ENCODE data around the gene NRXN3.

The NRXN3 gene

DNA sequence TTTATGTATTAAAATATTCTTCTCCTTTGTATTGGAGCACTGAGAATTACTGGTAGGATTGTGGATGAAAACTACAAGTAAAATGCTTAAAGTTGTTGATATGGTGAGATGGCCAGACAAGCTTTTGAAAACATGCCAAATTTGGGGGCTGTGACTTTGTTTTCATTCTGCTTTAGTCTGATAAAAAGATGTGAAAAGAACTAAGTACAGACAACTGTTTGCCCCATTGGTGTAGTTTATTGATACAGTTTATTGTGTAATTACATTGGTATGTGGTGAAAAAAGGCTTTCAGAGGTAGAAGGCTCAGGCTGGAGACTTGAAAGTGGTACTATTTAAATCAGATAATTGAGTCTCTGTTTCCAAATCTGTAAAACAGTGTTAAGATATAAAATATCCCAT is 1294.3 kb downstream of the NRXN3 start:
- DNase-seq, result no peak

GRCh38 chr14:79465651-79466050 is 1295.5 kb downstream of the NRXN3 start:
- no peak for DNase-seq

GRCh38 chr14:79466938-79467527 is 1296.9 kb downstream of the NRXN3 start:
- DNase-seq, result no peak

- DNase-seq, result no peak
Measured at GRCh38 chr14:79467835-79468234, 1297.7 kb downstream of the NRXN3 start.

DNA sequence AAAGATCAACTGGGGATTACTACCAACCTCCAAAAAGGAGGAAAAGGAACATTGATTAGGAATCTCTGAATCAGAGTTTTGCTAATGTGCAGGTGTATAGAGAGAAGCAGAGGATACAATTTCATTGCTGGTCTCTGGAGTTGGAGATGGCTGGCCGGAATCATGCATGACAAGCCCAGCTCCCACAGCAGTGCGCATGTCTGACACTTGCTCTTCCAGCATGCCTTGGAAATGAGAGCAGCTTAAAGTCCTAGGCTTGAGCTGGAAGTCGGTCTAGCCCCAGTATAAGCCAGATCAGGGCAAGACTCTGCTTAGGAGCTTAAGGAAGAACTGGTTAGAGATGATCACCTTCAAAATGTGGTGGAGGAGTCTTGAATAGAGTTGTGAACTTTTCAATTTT is 1298.3 kb downstream of the NRXN3 start:
- no peak for DNase-seq

DNA sequence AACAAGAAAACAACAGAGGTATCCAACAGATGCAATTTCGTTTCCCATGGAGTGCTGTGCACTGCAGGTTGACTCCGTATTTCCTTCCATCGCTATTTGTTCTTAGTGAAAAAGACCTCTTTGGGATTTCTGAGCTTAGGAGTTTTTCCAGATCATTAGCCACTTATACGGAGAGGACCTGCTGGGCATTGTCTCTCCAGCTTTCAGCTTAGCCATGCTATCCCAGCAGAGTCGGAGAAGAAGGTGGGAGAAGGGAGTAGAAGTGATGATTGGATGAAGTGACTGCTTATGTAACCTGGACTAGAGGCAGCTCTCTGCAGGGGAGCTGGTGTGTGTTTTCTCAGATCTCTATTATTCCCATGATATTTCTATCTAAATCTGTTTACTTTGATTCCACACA is 1303.5 kb downstream of the NRXN3 start:
- DNase-seq, result no peak

GRCh38 chr14:79475887-79476532 is 1305.8 kb downstream of the NRXN3 start:
- no peak for DNase-seq

DNA sequence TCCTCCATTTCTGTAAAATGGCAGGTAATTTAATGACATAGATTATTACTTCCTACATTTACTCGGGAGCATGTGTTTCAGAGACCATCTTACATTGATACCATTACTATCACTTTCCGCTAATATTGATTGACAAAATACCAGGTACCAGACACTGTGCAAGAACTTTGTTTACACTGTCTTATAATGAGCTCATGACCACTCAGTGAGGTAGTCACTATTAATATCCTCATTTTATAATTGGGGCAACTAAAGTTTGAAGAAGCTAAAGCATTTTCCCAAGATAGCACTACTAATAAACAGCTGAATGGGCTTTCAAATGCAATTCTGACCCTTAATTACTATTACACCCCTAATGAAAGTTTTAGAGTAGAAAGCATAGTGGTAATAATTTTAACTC is 1306.4 kb downstream of the NRXN3 start:
- no peak for DNase-seq

- no peak for DNase-seq
Measured at GRCh38 chr14:79480212-79480611, 1310.0 kb downstream of the NRXN3 start.

- no peak for DNase-seq
Measured at GRCh38 chr14:79482825-79483224, 1312.7 kb downstream of the NRXN3 start.

- DNase-seq, result no peak
Measured at GRCh38 chr14:79483477-79484388, 1313.6 kb downstream of the NRXN3 start.

GRCh38 chr14:79487632-79488031 is 1317.5 kb downstream of the NRXN3 start:
- no peak for DNase-seq

- no peak for DNase-seq
Measured at GRCh38 chr14:79491161-79491560, 1321.0 kb downstream of the NRXN3 start.

GRCh38 chr14:79493081-79493645 is 1323.0 kb downstream of the NRXN3 start:
- DNase-seq, result no peak

DNA sequence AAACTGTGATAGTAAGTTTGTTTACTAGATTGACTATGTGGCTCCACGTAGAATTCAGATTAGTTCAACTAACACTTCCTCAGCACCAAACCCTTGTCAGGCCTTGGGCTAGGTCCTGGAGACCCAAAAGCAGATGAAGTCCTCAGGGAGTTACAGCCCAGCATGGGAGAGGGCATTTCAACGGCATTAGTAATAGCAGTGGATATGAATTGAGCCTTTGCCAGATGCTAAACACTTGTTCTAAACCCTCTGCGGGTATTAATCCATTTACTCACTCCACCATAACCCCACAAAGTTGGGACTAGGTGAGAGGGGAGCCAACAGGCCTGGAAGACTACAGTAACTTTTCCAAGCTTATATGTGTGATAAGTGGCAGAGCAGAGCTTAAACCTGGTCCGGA is 1326.5 kb downstream of the NRXN3 start:
- DNase-seq, result no peak

DNA sequence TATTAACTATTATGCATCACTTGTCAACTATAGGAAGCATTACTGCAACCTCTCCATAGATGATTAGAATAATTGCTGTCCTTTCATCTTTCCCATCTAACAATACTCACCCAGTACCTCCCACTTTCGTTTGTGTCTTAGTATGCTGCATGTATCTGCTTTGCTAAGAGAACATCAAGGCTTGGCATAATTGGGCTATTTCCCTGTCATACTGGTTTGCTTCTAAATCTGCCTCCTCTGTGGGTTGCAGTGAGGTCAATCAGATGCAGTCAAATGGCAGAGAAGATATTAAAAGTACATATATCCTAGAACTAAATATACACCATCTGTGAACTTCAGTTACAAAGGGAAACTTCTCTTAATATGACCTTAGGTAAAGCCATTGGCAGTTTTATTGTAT is 1330.3 kb downstream of the NRXN3 start:
- no peak for DNase-seq

DNA sequence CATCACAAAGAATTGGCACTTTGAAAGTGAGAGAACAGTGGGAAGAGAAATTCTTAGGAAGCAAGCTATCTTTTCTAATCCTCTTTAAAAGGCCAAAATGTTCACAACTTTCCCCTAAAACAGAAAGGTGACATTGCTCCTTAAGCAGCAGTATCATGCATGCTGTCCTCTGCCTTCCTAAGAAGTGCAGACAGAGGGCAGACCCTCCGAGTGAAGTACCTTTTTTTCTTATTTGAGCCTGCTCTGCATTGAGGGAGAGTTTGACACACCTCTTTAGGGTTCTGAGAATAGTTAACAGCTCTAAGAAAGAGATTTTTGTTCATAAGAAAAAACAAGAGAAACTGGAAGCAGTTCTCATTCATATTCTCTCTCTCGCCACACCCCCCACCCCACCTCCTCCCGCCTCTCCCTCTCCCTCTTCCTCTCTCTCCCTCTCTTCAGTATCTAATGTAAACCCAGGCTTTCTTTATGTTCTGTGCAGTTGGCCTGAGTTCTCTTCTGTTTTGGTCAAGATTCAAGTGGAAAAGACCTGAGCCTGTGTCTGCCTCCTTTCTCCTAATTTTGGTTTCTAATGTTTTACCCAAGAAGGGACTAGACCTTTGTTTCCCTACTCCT is 1332.1 kb downstream of the NRXN3 start:
- DNase-seq, result no peak

DNA sequence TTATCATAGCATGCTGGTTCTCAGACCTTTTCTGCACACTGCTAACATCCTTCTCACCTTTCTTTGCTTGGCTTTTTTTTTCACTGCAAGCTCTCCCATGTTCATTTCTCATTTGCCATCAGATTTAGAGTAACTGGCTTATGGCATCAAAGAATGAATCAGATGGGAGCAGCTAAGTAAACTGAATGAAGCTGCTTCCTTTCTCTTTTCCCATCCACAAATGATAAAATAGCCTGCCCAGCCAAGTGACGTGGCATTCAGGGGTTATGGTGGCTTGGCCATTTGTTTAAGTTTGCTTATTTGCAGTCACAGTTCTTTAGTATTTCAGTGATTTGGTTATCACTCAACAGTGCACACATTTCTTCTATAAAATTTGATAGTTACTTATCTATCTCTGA is 1332.6 kb downstream of the NRXN3 start:
- no peak for DNase-seq

- DNase-seq, result no peak
Measured at GRCh38 chr14:79510659-79511058, 1340.5 kb downstream of the NRXN3 start.

- no peak for DNase-seq
Measured at GRCh38 chr14:79511146-79511545, 1341.0 kb downstream of the NRXN3 start.

DNA sequence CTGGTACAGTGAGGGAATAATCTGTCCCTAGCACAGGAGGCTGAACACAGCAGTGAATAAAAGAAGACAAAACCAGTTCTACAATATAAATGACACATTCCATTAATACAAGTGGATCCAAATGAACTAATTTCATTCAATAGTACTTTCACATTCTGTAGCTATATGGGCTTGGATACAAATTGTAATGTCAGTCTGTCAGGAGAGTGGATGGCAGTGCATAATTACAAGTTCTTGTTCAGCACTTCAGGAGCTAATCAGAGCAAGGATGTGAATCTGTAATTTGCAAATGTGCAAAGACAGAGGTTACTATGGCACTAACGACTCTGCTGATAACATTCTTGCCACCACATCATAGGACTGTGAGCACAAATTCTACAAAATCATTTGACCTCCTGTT is 1343.3 kb downstream of the NRXN3 start:
- DNase-seq, result no peak

GRCh38 chr14:79514700-79515099 is 1344.5 kb downstream of the NRXN3 start:
- no peak for DNase-seq

DNA sequence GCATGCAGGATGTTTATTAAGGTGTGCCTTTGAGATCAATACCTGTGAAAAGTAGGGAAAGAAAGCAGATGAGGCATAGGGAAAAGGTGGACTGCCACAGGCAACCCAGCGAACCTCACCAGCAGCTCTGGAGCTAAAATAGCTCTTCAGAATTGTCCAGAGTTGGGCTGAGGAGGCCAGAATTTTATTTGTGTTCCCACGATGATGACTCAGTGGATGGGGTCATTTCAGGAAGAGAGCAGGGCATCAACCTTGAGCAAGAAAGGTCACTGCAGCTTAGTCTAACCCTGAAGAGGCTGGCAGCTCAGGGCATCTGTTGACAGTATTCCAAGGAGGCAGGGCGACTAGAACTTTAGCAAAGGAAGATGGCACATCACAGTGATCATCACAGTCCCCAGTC is 1345.0 kb downstream of the NRXN3 start:
- no peak for DNase-seq

Data from stimulated activated CD4-positive, alpha-beta T cell treated with anti-CD3 and anti-CD28 coated beads, Interleukin-15, amount 100 ng/mL, for 24 hours (primary cell).